ENCODE data around the gene CHRNB1.
"Not testable (repeated sequence)": the region's sequence is repeated elsewhere in the genome, so short reads cannot be mapped to it uniquely, and the experiment has no call there.

CHRNB1 gene

GRCh38 chr17:7480089-7480384, 35.2 kb downstream of the CHRNB1 start:
- ChIA-PET POLR2A (ENCODE audit: low non-redundant PET) (interaction anchor here (0.5 to 0.6 kb wide), 2 partner anchors 169 to 238 kb away, joined by 4 read pairs; partner anchors contain the start of gene GABARAP), CTCF (interaction anchor here (2.2 kb wide), 1 partner anchor 43 kb away, joined by 14 read pairs; no protein-coding TSS in a partner anchor)
- H3K27ac ChIP-seq = peak overlapping the region; percentile 99
- TF ChIP-seq CTCF (conservative IDR thresholded peaks at IDR 0.05; ENCODE audit: low read depth) = no peak
- no peak for DNase-seq (ENCODE audit: low spot score)

- DNase-seq (ENCODE audit: low spot score); CTCF ChIA-PET; POLR2A ChIA-PET (ENCODE audit: low non-redundant PET): not testable (repeated sequence)
- peak within 1 kb of the TSS; percentile 99 for H3K27ac ChIP-seq
These were observed 36.4 kb downstream of the CHRNB1 start, which contains the start of gene SLC35G6 for GRCh38 chr17:7481275-7481674. Gene SLC35G6 (plus strand): TSS chr17:7481446. CDS start chr17:7481517, 71 bp downstream.

- POLR2A ChIA-PET (ENCODE audit: low non-redundant PET); CTCF ChIA-PET; DNase-seq (ENCODE audit: low spot score): not testable (repeated sequence)
- H3K27ac ChIP-seq = peak overlapping the region; percentile 99
These were observed 37.2 kb downstream of the CHRNB1 start for GRCh38 chr17:7481842-7482741.

- CTCF ChIA-PET; POLR2A ChIA-PET (ENCODE audit: low non-redundant PET): not testable (repeated sequence)
These were observed 37.9 kb downstream of the CHRNB1 start for GRCh38 chr17:7482742-7483088.

GRCh38 chr17:7483255-7484066, 38.6 kb downstream of the CHRNB1 start:
- no peak for TF ChIP-seq CTCF (conservative IDR thresholded peaks at IDR 0.05; ENCODE audit: low read depth)
- peak; percentile 92 for DNase-seq (ENCODE audit: low spot score)
- ChIA-PET CTCF (interaction anchor here (1.1 kb wide), 1 partner anchor 128 kb away, joined by 3 read pairs; no protein-coding TSS in a partner anchor), POLR2A (ENCODE audit: low non-redundant PET) (interaction anchor here (0.5 to 1.1 kb wide), 4 partner anchors 29 to 106 kb away, joined by 3 to 5 read pairs (median 3); no protein-coding TSS in a partner anchor)
- H3K27ac ChIP-seq = peak overlapping the region; percentile 99

More at GRCh38 chr17:7482742-7483088, 37.9 kb downstream of the CHRNB1 start:
- DNase-seq (ENCODE audit: low spot score) = not testable (repeated sequence)
- H3K27ac ChIP-seq = peak overlapping the region; percentile 99

GRCh38 chr17:7484067-7484918, 39.4 kb downstream of the CHRNB1 start, which contains the start of gene POLR2A:
Gene POLR2A (plus strand): TSS chr17:7484366.
- DNase-seq (ENCODE audit: low spot score) = peak; percentile 99
- ChIA-PET CTCF (interaction anchor here (0.7 to 2.4 kb wide), 3 partner anchors 47 to 129 kb away, joined by 3 to 20 read pairs (median 4); no protein-coding TSS in a partner anchor), POLR2A (ENCODE audit: low non-redundant PET) (interaction anchor here (0.5 to 1.4 kb wide), 8 partner anchors 30 to 105 kb away, joined by 3 to 5 read pairs (median 3); no protein-coding TSS in a partner anchor)
- peak within 1 kb of the TSS; percentile 99 for H3K27ac ChIP-seq
- TF ChIP-seq CTCF (conservative IDR thresholded peaks at IDR 0.05; ENCODE audit: low read depth) = no peak

- DNase-seq (ENCODE audit: low spot score) = no peak
- peak overlapping the region; percentile 99 for H3K27ac ChIP-seq
- no peak for TF ChIP-seq CTCF (conservative IDR thresholded peaks at IDR 0.05; ENCODE audit: low read depth)
- ChIA-PET CTCF (interaction anchor here (0.7 to 2.4 kb wide), 3 partner anchors 19 to 103 kb away, joined by 3 to 20 read pairs (median 4); no protein-coding TSS in a partner anchor), POLR2A (ENCODE audit: low non-redundant PET) (interaction anchor here (0.6 to 1.4 kb wide), 6 partner anchors 38 to 81 kb away, joined by 3 to 6 read pairs (median 4); no protein-coding TSS in a partner anchor)
These were observed 40.1 kb downstream of the CHRNB1 start for GRCh38 chr17:7484919-7485377.

All from RWPE1 (cell line).